Endodermal cell (in vitro differentiated cells): ENCODE measurements around the gene EIF4G1. TPM values are rescaled to one million over a fixed set of nuclear protein-coding genes. Genes with fewer than 3 reads are reported as not detected.
A peak's percentile ranks its signal among the peaks of the same experiment; 100 is the strongest.

Experiments used
- DNase-seq: peaks from one replicate; pipeline ENCODE4 v3.0.0-alpha.2; 2017
- H3K27ac ChIP-seq: 2 replicates; pipeline ENCODE4 v1.5.1; 2013; ENCODE audit warnings: mild to moderate bottlenecking, low read depth, low read length, moderate library complexity
- H3K27me3 ChIP-seq: 2 replicates; pipeline ENCODE4 v1.6.1; 2013; ENCODE audit warnings: mild to moderate bottlenecking, low read length, moderate library complexity; ENCODE audit not compliant: insufficient read depth, control insufficient read depth, poor library complexity, severe bottlenecking
- H3K36me3 ChIP-seq: 2 replicates; pipeline ENCODE4 v1.7.0; 2013; ENCODE audit warnings: mild to moderate bottlenecking, low read length, moderate library complexity; ENCODE audit not compliant: control insufficient read depth, insufficient read depth
- H3K4me1 ChIP-seq: one replicate; pipeline ENCODE4 v1.7.0; 2013; ENCODE audit warnings: low read length; ENCODE audit not compliant: control insufficient read depth, insufficient read depth
- H3K4me3 ChIP-seq: 2 replicates; pipeline ENCODE4 v1.5.1; 2013; ENCODE audit warnings: mild to moderate bottlenecking, low read length, moderate library complexity
- H3K9ac ChIP-seq: 2 replicates; pipeline ENCODE4 v1.6.1; 2013; ENCODE audit warnings: mild to moderate bottlenecking, low read length, moderate library complexity; ENCODE audit not compliant: poor library complexity, severe bottlenecking; ENCODE audit errors: extremely low read depth
- H3K9me3 ChIP-seq: 2 replicates; pipeline ENCODE4 v1.6.1; 2013; ENCODE audit warnings: mild to moderate bottlenecking, low read length, moderate library complexity; ENCODE audit not compliant: control insufficient read depth
- H3K27ac Mint-ChIP-seq: 2 replicates; pipeline ENCODE4 v1.8.0; 2020; ENCODE audit warnings: mixed read lengths
- H3K27me3 Mint-ChIP-seq: 2 replicates; pipeline ENCODE4 v1.8.0; 2021; ENCODE audit warnings: mild to moderate bottlenecking, mixed read lengths; ENCODE audit not compliant: insufficient read depth
- H3K36me3 Mint-ChIP-seq: 2 replicates; pipeline ENCODE4 v1.8.0; 2020; ENCODE audit warnings: low read depth, mixed read lengths
- H3K4me1 Mint-ChIP-seq: 2 replicates; pipeline ENCODE4 v1.8.0; 2020; ENCODE audit warnings: mixed read lengths
- H3K4me3 Mint-ChIP-seq: 2 replicates; pipeline ENCODE4 v1.8.0; 2020; ENCODE audit warnings: mild to moderate bottlenecking, moderate library complexity, mixed read lengths
- H3K9me3 Mint-ChIP-seq: 2 replicates; pipeline ENCODE4 v1.8.0; 2020; ENCODE audit warnings: mild to moderate bottlenecking, mixed read lengths
- CTCF ChIP-seq: fragments of 200-600 bp; sonication (generic); conservative IDR thresholded peaks from 2 replicates; pipeline ENCODE4 v1.5.0; 2021; ENCODE audit warnings: antibody characterized with exemption, mild to moderate bottlenecking
- WGBS, 2 experiments: methylation state at CpG; one replicate each; pipeline versions ENCODE4 v1.1.5 to v1.1.7; 2013; ENCODE audit warnings: missing lambda C conversion rate in 2 of 2, mixed read lengths in 1 of 2; ENCODE audit not compliant: insufficient coverage in 1 of 2, insufficient read length in 1 of 2; 5-methylcytosine and 5-hydroxymethylcytosine counted together
- total RNA-seq, 2 donors: library from RNA; stranded (reverse); fragmentation: NEBNext Ultra II Directional in 1 of 2; extraction: Animal tissue kit (Norgen Biotek cat#: 25700) in 1 of 2; gene quantifications; 2 replicates in 1 of 2; 3 replicates in 1 of 2; pipeline ENCODE4 v1.2.1, GENCODE V29; 2021

The EIF4G1 gene
- total RNA-seq, 2 donors from 2014 or later = 408 to 475 TPM

GRCh38 chr3:184298759-184299487 is 15.5 kb upstream of the EIF4G1 start, which contains the start of gene PSMD2:
TSS of gene PSMD2 (plus strand) at chr3:184299241. CDS start at chr3:184299267, 26 bp downstream.
- Histone ChIP-seq H3K27me3 (peaks cover 7% of the 10 kb centered on the region), H3K4me1 (no peaks in the 10 kb centered on the region), H3K9me3 (no peaks in the 10 kb centered on the region), H3K4me3 (peak within 1 kb of the TSS; percentile 96), H3K27ac (peak within 1 kb of the TSS; percentile 34), H3K9ac (peak within 1 kb of the TSS; percentile 85), H3K36me3 (peaks cover 40% of the 10 kb centered on the region)
- 1% methylated on average over 31 to 78 of the region's 78 CpGs for WGBS, 2 experiments
- TF ChIP-seq CTCF = no peak
- H3K36me3 Mint-ChIP-seq = peaks cover 43% of the 10 kb centered on the region
- H3K27ac Mint-ChIP-seq = peak within 1 kb of the TSS; percentile 88
- H3K4me1 Mint-ChIP-seq = peaks cover 12% of the 10 kb centered on the region
- no peaks in the 10 kb centered on the region for H3K9me3 Mint-ChIP-seq
- H3K4me3 Mint-ChIP-seq = peak within 1 kb of the TSS; percentile 98
- DNase-seq = peak; percentile 99
- peaks cover 5% of the 10 kb centered on the region for H3K27me3 Mint-ChIP-seq

- no peak for DNase-seq
- peaks cover 51% of the 10 kb centered on the region for H3K36me3 Mint-ChIP-seq
Observed at GRCh38 chr3:184299488-184300377, 14.7 kb upstream of the EIF4G1 start.

More at GRCh38 chr3:184299488-184300377, 14.7 kb upstream of the EIF4G1 start:
- WGBS, 2 experiments = 17 to 22% methylated on average over 18 to 29 of the region's 29 CpGs
- Histone ChIP-seq H3K36me3 (peaks cover 48% of the 10 kb centered on the region), H3K9me3 (no peaks in the 10 kb centered on the region), H3K27me3 (peaks cover 3% of the 10 kb centered on the region), H3K4me3 (peak overlapping the region; percentile 96), H3K27ac (peak overlapping the region; percentile 34), H3K4me1 (no peaks in the 10 kb centered on the region), H3K9ac (peak overlapping the region; percentile 80)
- Mint-ChIP-seq H3K4me1 (peaks cover 12% of the 10 kb centered on the region), H3K9me3 (no peaks in the 10 kb centered on the region), H3K27ac (peak overlapping the region; percentile 88), H3K4me3 (peak overlapping the region; percentile 98), H3K27me3 (peaks cover 2% of the 10 kb centered on the region)
- no peak for TF ChIP-seq CTCF
